SU-DHL-6 (cell line): ENCODE measurements around the gene NCBP3.

Source experiments
- H2AFZ ChIP-seq: fragments of 200-600 bp; sonication (generic); 2 replicates; pipeline ENCODE4 v1.6.1; 2014; ENCODE audit warnings: low read depth, mild to moderate bottlenecking, moderate library complexity, mixed read lengths, antibody characterized with exemption, low read length; ENCODE audit not compliant: severe bottlenecking
- H3F3A ChIP-seq: fragments of 200-600 bp; shearing (Covaris generic); 2 replicates; pipeline ENCODE4 v1.6.0; 2016; ENCODE audit warnings: antibody characterized with exemption, mild to moderate bottlenecking; ENCODE audit not compliant: insufficient read depth
- H3K27ac ChIP-seq: fragments of 200-600 bp; sonication (generic); 2 replicates; pipeline ENCODE4 v1.5.1; 2016; ENCODE audit warnings: low read depth, mild to moderate bottlenecking, low read length, moderate library complexity, mixed read lengths
- H3K27me3 ChIP-seq: fragments of 200-600 bp; sonication (generic), shearing (Covaris generic); 2 replicates; pipeline ENCODE4 v1.6.0; 2014; ENCODE audit warnings: mild to moderate bottlenecking, low read length
- H3K36me3 ChIP-seq: fragments of 200-600 bp; sonication (generic); 2 replicates; pipeline ENCODE4 v1.6.1; 2014; ENCODE audit warnings: mild to moderate bottlenecking, low read length, mixed read lengths
- H3K4me2 ChIP-seq: fragments of 300-600, 200-600 bp; shearing (Covaris generic), sonication (generic); 2 replicates; pipeline ENCODE4 v1.6.0; 2014; ENCODE audit warnings: low read length, low read depth, mild to moderate bottlenecking; ENCODE audit not compliant: poor library complexity, severe bottlenecking
- H3K4me3 ChIP-seq: fragments of 200-600 bp; sonication (generic); 2 replicates; pipeline ENCODE4 v1.5.1; 2014; ENCODE audit warnings: antibody characterized with exemption, low read length, mild to moderate bottlenecking, mixed read lengths; ENCODE audit not compliant: insufficient read depth, poor library complexity, severe bottlenecking
- H3K79me2 ChIP-seq: fragments of 200-600 bp; sonication (generic); 2 replicates; pipeline ENCODE4 v1.6.1; 2014; ENCODE audit warnings: mild to moderate bottlenecking, low read length, moderate library complexity; ENCODE audit not compliant: insufficient read depth
- H3K9ac ChIP-seq: fragments of 200-600 bp; sonication (generic); 2 replicates; pipeline ENCODE4 v1.7.0; 2014; ENCODE audit warnings: mild to moderate bottlenecking, low read length
- H3K9me2 ChIP-seq: fragments of 200-600 bp; sonication (generic); replicated peaks from 2 replicates; pipeline ENCODE4 v1.6.1; 2014; ENCODE audit warnings: low read length; ENCODE audit not compliant: insufficient read depth
- H3K9me3 ChIP-seq: fragments of 200-600 bp; sonication (generic); 2 replicates; pipeline ENCODE4 v1.6.1; 2014; ENCODE audit warnings: low read length, mixed read lengths; ENCODE audit not compliant: insufficient read depth
- H4K20me1 ChIP-seq: fragments of 200-600 bp; sonication (generic); 2 replicates; pipeline ENCODE4 v1.6.1; 2014; ENCODE audit warnings: low read depth, mild to moderate bottlenecking, antibody characterized with exemption, low read length, moderate library complexity, mixed read lengths
- EZH2phosphoT487 ChIP-seq: fragments of 200-600 bp; sonication (generic), shearing (Covaris generic); conservative IDR thresholded peaks from 2 replicates; pipeline ENCODE4 v1.6.1; 2018; ENCODE audit warnings: mild to moderate bottlenecking, antibody characterized with exemption, low read length, moderate library complexity, mixed read lengths
- TF ChIP-seq, protein P1 (sequence below): fragments of 200-600 bp; sonication (generic); IDR thresholded peaks from one replicate; pipeline ENCODE4 v1.5.1; 2017; ENCODE audit warnings: antibody characterized with exemption, mild to moderate bottlenecking, low read length, moderate library complexity; ENCODE audit not compliant: insufficient read depth, poor library complexity, severe bottlenecking

Gene NCBP3

DNA sequence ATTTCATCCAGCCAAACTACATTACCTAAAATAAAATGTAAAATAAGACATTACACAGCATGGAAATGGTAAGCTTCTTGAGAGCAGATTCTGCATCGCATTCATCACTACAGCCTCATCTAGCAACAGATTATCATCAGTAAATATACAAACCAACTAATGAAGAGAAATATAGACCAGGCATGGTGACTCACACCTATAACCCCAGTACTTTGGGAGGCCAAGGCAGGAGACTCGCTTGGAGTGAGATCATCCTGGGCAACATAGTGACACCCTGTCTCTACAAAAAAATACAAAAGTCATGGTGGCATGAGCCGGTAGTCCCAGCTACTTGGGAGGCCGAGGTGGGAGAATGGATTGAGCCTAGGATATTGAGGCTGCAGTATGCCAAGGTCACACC lies 19.9 kb downstream of the NCBP3 start:
- no peak overlapping the region for H2AFZ ChIP-seq

GRCh38 chr17:3821101-3821500 lies 24.9 kb downstream of the NCBP3 start:
- peaks cover 25% of the 10 kb centered on the region; the same call in 1 of the 2 replicates for H3K36me3 ChIP-seq
- H3F3A ChIP-seq = peaks cover 9% of the 10 kb centered on the region
- no peaks in the 10 kb centered on the region for H4K20me1 ChIP-seq
- H3K79me2 ChIP-seq = no peaks in the 10 kb centered on the region
- no peaks in the 10 kb centered on the region for H3K9me2 ChIP-seq
- no peak overlapping the region for H3K4me2 ChIP-seq
- no peak overlapping the region for H3K27ac ChIP-seq
- no peak overlapping the region for H3K9ac ChIP-seq
- TF ChIP-seq, protein P1, sequence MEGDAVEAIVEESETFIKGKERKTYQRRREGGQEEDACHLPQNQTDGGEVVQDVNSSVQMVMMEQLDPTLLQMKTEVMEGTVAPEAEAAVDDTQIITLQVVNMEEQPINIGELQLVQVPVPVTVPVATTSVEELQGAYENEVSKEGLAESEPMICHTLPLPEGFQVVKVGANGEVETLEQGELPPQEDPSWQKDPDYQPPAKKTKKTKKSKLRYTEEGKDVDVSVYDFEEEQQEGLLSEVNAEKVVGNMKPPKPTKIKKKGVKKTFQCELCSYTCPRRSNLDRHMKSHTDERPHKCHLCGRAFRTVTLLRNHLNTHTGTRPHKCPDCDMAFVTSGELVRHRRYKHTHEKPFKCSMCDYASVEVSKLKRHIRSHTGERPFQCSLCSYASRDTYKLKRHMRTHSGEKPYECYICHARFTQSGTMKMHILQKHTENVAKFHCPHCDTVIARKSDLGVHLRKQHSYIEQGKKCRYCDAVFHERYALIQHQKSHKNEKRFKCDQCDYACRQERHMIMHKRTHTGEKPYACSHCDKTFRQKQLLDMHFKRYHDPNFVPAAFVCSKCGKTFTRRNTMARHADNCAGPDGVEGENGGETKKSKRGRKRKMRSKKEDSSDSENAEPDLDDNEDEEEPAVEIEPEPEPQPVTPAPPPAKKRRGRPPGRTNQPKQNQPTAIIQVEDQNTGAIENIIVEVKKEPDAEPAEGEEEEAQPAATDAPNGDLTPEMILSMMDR = no peak
- TF ChIP-seq EZH2phosphoT487 = no peak
- no peak overlapping the region for H2AFZ ChIP-seq
- H3K27me3 ChIP-seq = no peaks in the 10 kb centered on the region
- no peak overlapping the region for H3K4me3 ChIP-seq
- H3K9me3 ChIP-seq = no peaks in the 10 kb centered on the region

More for the DNA sequence above, 19.9 kb downstream of the NCBP3 start:
- Histone ChIP-seq H3K4me2 (no peak overlapping the region), H3F3A (peaks cover 9% of the 10 kb centered on the region), H3K9me3 (no peaks in the 10 kb centered on the region), H4K20me1 (no peaks in the 10 kb centered on the region), H3K27ac (no peak overlapping the region), H3K36me3 (peaks cover 22% of the 10 kb centered on the region; the same call in 1 of the 2 replicates), H3K9ac (no peak overlapping the region), H3K9me2 (no peaks in the 10 kb centered on the region), H3K79me2 (no peaks in the 10 kb centered on the region), H3K27me3 (no peaks in the 10 kb centered on the region), H3K4me3 (no peak overlapping the region)
- TF ChIP-seq EZH2phosphoT487 = no peak
- TF ChIP-seq, protein P1 = no peak

GRCh38 chr17:3818786-3819185 lies 27.3 kb downstream of the NCBP3 start:
- H3K4me2 ChIP-seq = no peak overlapping the region
- H4K20me1 ChIP-seq = no peaks in the 10 kb centered on the region
- H3K36me3 ChIP-seq = peaks cover 17% of the 10 kb centered on the region; the same call in 1 of the 2 replicates
- no peaks in the 10 kb centered on the region for H3K9me3 ChIP-seq
- TF ChIP-seq, protein P1 = no peak
- no peak for TF ChIP-seq EZH2phosphoT487
- no peak overlapping the region for H3K4me3 ChIP-seq
- no peak overlapping the region for H3K27ac ChIP-seq
- H3K27me3 ChIP-seq = no peaks in the 10 kb centered on the region
- no peak overlapping the region for H2AFZ ChIP-seq
- H3K9me2 ChIP-seq = no peaks in the 10 kb centered on the region
- no peaks in the 10 kb centered on the region for H3K79me2 ChIP-seq
- no peak overlapping the region for H3K9ac ChIP-seq
- no peaks in the 10 kb centered on the region for H3F3A ChIP-seq
